NCI-H1048 (cell line): ENCODE results near the gene ACBD6.
"Not testable (repeated sequence)": the region's sequence is repeated elsewhere in the genome, so short reads cannot be mapped to it uniquely, and the experiment has no call there.

Source experiments
- DNase-seq: peaks from one replicate; lab custom pipeline; 2025; lab: John Stamatoyannopoulos, UW

ACBD6 gene

GRCh38 chr1:180415236-180415848 lies 87.0 kb downstream of the ACBD6 start:
- DNase-seq, result no peak

- DNase-seq, result no peak
Measured at GRCh38 chr1:180412583-180412982, 89.8 kb downstream of the ACBD6 start.

GRCh38 chr1:180408128-180408527 lies 94.2 kb downstream of the ACBD6 start:
- DNase-seq, result not testable (repeated sequence)

- DNase-seq, result no peak
Measured at GRCh38 chr1:180407051-180407450, 95.3 kb downstream of the ACBD6 start.

GRCh38 chr1:180402551-180402950 lies 99.8 kb downstream of the ACBD6 start:
- DNase-seq, result no peak

GRCh38 chr1:180402001-180402400 lies 100.4 kb downstream of the ACBD6 start:
- no peak for DNase-seq

GRCh38 chr1:180397175-180397574 lies 105.2 kb downstream of the ACBD6 start:
- no peak for DNase-seq

- no peak for DNase-seq
Measured at GRCh38 chr1:180392427-180393145, 109.8 kb downstream of the ACBD6 start.

- DNase-seq, result no peak
Measured at GRCh38 chr1:180392020-180392419, 110.4 kb downstream of the ACBD6 start.

GRCh38 chr1:180387413-180387812 lies 115.0 kb downstream of the ACBD6 start:
- no peak for DNase-seq

GRCh38 chr1:180386745-180387367 lies 115.5 kb downstream of the ACBD6 start:
- DNase-seq, result no peak

GRCh38 chr1:180385144-180385543 lies 117.2 kb downstream of the ACBD6 start:
- no peak for DNase-seq

- DNase-seq, result no peak
Measured at GRCh38 chr1:180384286-180385005, 117.9 kb downstream of the ACBD6 start.

GRCh38 chr1:180382326-180383115 lies 119.9 kb downstream of the ACBD6 start:
- no peak for DNase-seq

GRCh38 chr1:180381184-180381580 lies 121.2 kb downstream of the ACBD6 start:
- no peak for DNase-seq

GRCh38 chr1:180380259-180381183 lies 121.9 kb downstream of the ACBD6 start:
- no peak for DNase-seq

- DNase-seq, result no peak
Measured at GRCh38 chr1:180376800-180377199, 125.6 kb downstream of the ACBD6 start.

GRCh38 chr1:180376253-180376652 lies 126.1 kb downstream of the ACBD6 start:
- DNase-seq, result no peak

- no peak for DNase-seq
Measured at GRCh38 chr1:180372728-180373127, 129.6 kb downstream of the ACBD6 start.

- peak; percentile 54 for DNase-seq
Measured at GRCh38 chr1:180370597-180370996, 131.8 kb downstream of the ACBD6 start.

GRCh38 chr1:180370188-180370587 lies 132.2 kb downstream of the ACBD6 start:
- DNase-seq, result no peak
